GM18858 (cell line): ENCODE results near the gene NLE1.
A peak's percentile ranks its signal among the peaks of the same experiment; 100 is the strongest.
"Not testable (repeated sequence)": the region's sequence is repeated elsewhere in the genome, so short reads cannot be mapped to it uniquely, and the experiment has no call there.

Source experiments
- ATAC-seq: cut with Tn5 transposase; IDR thresholded peaks from one replicate; pipeline ENCODE4 v1.9.1; 2021; ENCODE audit not compliant: unreplicated experiment

Gene NLE1

GRCh38 chr17:35141681-35142466 is at the start of gene NLE1:
Gene NLE1, minus strand, starts transcription at chr17:35142303. Its CDS starts 28 bp downstream, at chr17:35142275.
- peak; percentile 74 for ATAC-seq

GRCh38 chr17:35191001-35191695 is 49.0 kb upstream of the NLE1 start:
- ATAC-seq: no peak

- ATAC-seq: no peak
These were observed 47.2 kb upstream of the NLE1 start for GRCh38 chr17:35189291-35189690.

GRCh38 chr17:35188111-35188510 is 46.0 kb upstream of the NLE1 start:
- no peak for ATAC-seq

GRCh38 chr17:35187481-35187880 is 45.4 kb upstream of the NLE1 start:
- no peak for ATAC-seq

GRCh38 chr17:35185849-35186248 is 43.7 kb upstream of the NLE1 start:
- ATAC-seq: no peak

GRCh38 chr17:35184274-35184673 is 42.2 kb upstream of the NLE1 start:
- ATAC-seq: no peak

GRCh38 chr17:35183332-35183731 is 41.2 kb upstream of the NLE1 start:
- ATAC-seq: no peak

GRCh38 chr17:35179379-35179778 is 37.3 kb upstream of the NLE1 start:
- not testable (repeated sequence) for ATAC-seq

GRCh38 chr17:35176897-35177296 is 34.8 kb upstream of the NLE1 start:
- ATAC-seq: no peak

- no peak for ATAC-seq
These were observed 33.7 kb upstream of the NLE1 start for GRCh38 chr17:35175638-35176415.

GRCh38 chr17:35174835-35175334 is 32.8 kb upstream of the NLE1 start:
- ATAC-seq: no peak

GRCh38 chr17:35172321-35172720 is 30.2 kb upstream of the NLE1 start:
- not testable (repeated sequence) for ATAC-seq

GRCh38 chr17:35171834-35172233 is 29.7 kb upstream of the NLE1 start:
- no peak for ATAC-seq

- no peak for ATAC-seq
These were observed 29.1 kb upstream of the NLE1 start for GRCh38 chr17:35170968-35171771.

GRCh38 chr17:35169835-35170363 is 27.8 kb upstream of the NLE1 start:
- ATAC-seq: no peak

GRCh38 chr17:35167666-35168065 is 25.6 kb upstream of the NLE1 start:
- no peak for ATAC-seq

GRCh38 chr17:35167046-35167445 is 24.9 kb upstream of the NLE1 start:
- ATAC-seq: no peak

GRCh38 chr17:35166526-35166925 is 24.4 kb upstream of the NLE1 start:
- no peak for ATAC-seq

- ATAC-seq: no peak
These were observed 22.6 kb upstream of the NLE1 start for GRCh38 chr17:35164716-35165115.
